Activated CD8-positive, alpha-beta T cell treated with anti-CD3 and anti-CD28 coated beads, Interleukin-2, amount 10 ng/mL, durations not matched to agents 7 days and 5 days (primary cell): Measurements from ENCODE around the gene TAAR8. TPM values are rescaled to one million over a fixed set of nuclear protein-coding genes. Genes with fewer than 3 reads are reported as not detected.
A peak's percentile ranks its signal among the peaks of the same experiment; 100 is the strongest.
"Not testable (repeated sequence)": the region's sequence is repeated elsewhere in the genome, so short reads cannot be mapped to it uniquely, and the experiment has no call there.

Source experiments
- ATAC-seq: fragments of 150-1000 bp; cut with Tn5 transposase; one replicate; pipeline ENCODE4 v1.10.0; 2021; ENCODE audit warnings: moderate library complexity
- CTCF ChIA-PET: fragments of 350-600 bp; sonication (Branson Sonifier 250); formaldehyde crosslinking; loops from one replicate; lab custom pipeline; 2021; ENCODE audit warnings: antibody characterized with exemption; lab: Charles Lee
- POLR2A ChIA-PET: fragments of 350-600 bp; sonication (Branson Sonifier 250); formaldehyde crosslinking; loops from one replicate; lab custom pipeline; 2021; ENCODE audit warnings: antibody characterized with exemption; lab: Charles Lee
- DNase-seq: peaks from one replicate; pipeline ENCODE4 v3.0.0-alpha.2; 2020
- H3K27ac Mint-ChIP-seq: one replicate; pipeline ENCODE4 v1.8.0; 2021; ENCODE audit warnings: mild to moderate bottlenecking, mixed read lengths
- H3K27me3 Mint-ChIP-seq: one replicate; pipeline ENCODE4 v1.8.0; 2021; ENCODE audit warnings: low read depth, mixed read lengths
- H3K36me3 Mint-ChIP-seq: one replicate; pipeline ENCODE4 v1.8.0; 2021; ENCODE audit warnings: low read depth, mixed read lengths
- H3K4me1 Mint-ChIP-seq: one replicate; pipeline ENCODE4 v1.8.0; 2021; ENCODE audit warnings: low read depth, mixed read lengths
- H3K4me3 Mint-ChIP-seq: one replicate; pipeline ENCODE4 v1.8.0; 2021; ENCODE audit warnings: mild to moderate bottlenecking, mixed read lengths
- H3K9me3 Mint-ChIP-seq: one replicate; pipeline ENCODE4 v1.8.0; 2022; ENCODE audit warnings: mixed read lengths; ENCODE audit not compliant: insufficient read depth
- total RNA-seq, 2 experiments: library from RNA; stranded (reverse); gene quantifications; one replicate each; pipeline ENCODE4 v1.2.3, GENCODE V29; 2021

TAAR8 gene
- total RNA-seq, 2 experiments from 2014 or later = not detected

GRCh38 chr6:132513831-132514545, 38.5 kb upstream of the TAAR8 start:
- H3K27me3 Mint-ChIP-seq = peaks cover 22% of the 10 kb centered on the region
- no peak overlapping the region for H3K27ac Mint-ChIP-seq
- CTCF ChIA-PET = interaction anchor here (1.6 to 1.7 kb wide), 3 partner anchors 16 to 30 kb away, joined by 7 to 13 read pairs (median 10); no protein-coding TSS in a partner anchor

GRCh38 chr6:132515386-132515785, 37.1 kb upstream of the TAAR8 start:
- Mint-ChIP-seq H3K27ac (no peak overlapping the region), H3K4me3 (no peak overlapping the region)
- POLR2A ChIA-PET = no interaction called here

More at GRCh38 chr6:132513831-132514545, 38.5 kb upstream of the TAAR8 start:
- no peaks in the 10 kb centered on the region for H3K36me3 Mint-ChIP-seq
- H3K4me1 Mint-ChIP-seq = peaks cover 25% of the 10 kb centered on the region
- peak overlapping the region; percentile 94 for H3K4me3 Mint-ChIP-seq
- ATAC-seq = no peak
- H3K9me3 Mint-ChIP-seq = no peaks in the 10 kb centered on the region
- no peak for DNase-seq
- POLR2A ChIA-PET = interaction anchor here (0.9 kb wide), 1 partner anchor 19 kb away, joined by 5 read pairs; no protein-coding TSS in a partner anchor

GRCh38 chr6:132520953-132521352, 31.5 kb upstream of the TAAR8 start:
- H3K27me3 Mint-ChIP-seq = peaks cover 48% of the 10 kb centered on the region
- H3K27ac Mint-ChIP-seq = no peak overlapping the region
- ChIA-PET POLR2A (no interaction called here), CTCF (interaction anchor here (1.9 kb wide), 1 partner anchor 241 kb away, joined by 7 read pairs; no protein-coding TSS in a partner anchor)
- no peak for ATAC-seq
- no peak for DNase-seq
- no peaks in the 10 kb centered on the region for H3K9me3 Mint-ChIP-seq
- no peak overlapping the region for H3K4me3 Mint-ChIP-seq
- no peaks in the 10 kb centered on the region for H3K36me3 Mint-ChIP-seq
- no peaks in the 10 kb centered on the region for H3K4me1 Mint-ChIP-seq

More at GRCh38 chr6:132515386-132515785, 37.1 kb upstream of the TAAR8 start:
- peaks cover 30% of the 10 kb centered on the region for H3K27me3 Mint-ChIP-seq
- no peaks in the 10 kb centered on the region for H3K36me3 Mint-ChIP-seq
- peaks cover 25% of the 10 kb centered on the region for H3K4me1 Mint-ChIP-seq
- no peaks in the 10 kb centered on the region for H3K9me3 Mint-ChIP-seq
- DNase-seq (no peak), ATAC-seq (no peak)
- CTCF ChIA-PET = interaction anchor here (1.4 to 2.3 kb wide), 2 partner anchors 9 to 235 kb away, joined by 4 to 8 read pairs; no protein-coding TSS in a partner anchor

- ATAC-seq = no peak
- Mint-ChIP-seq H3K27me3 (peaks cover 36% of the 10 kb centered on the region), H3K27ac (no peak overlapping the region), H3K9me3 (no peaks in the 10 kb centered on the region), H3K4me1 (no peaks in the 10 kb centered on the region), H3K36me3 (no peaks in the 10 kb centered on the region), H3K4me3 (no peak overlapping the region)
- CTCF ChIA-PET = interaction anchor here (1.4 to 2.0 kb wide), 2 partner anchors 10 to 245 kb away, joined by 4 read pairs; no protein-coding TSS in a partner anchor
- no peak for DNase-seq
- POLR2A ChIA-PET = no interaction called here
Measured at GRCh38 chr6:132524646-132525045, 27.8 kb upstream of the TAAR8 start.

- H3K27me3 Mint-ChIP-seq = peaks cover 33% of the 10 kb centered on the region
Measured at GRCh38 chr6:132525866-132526265, 26.6 kb upstream of the TAAR8 start.

GRCh38 chr6:132526461-132526860, 26.0 kb upstream of the TAAR8 start:
- Mint-ChIP-seq H3K36me3 (no peaks in the 10 kb centered on the region), H3K9me3 (no peaks in the 10 kb centered on the region), H3K27ac (no peak overlapping the region), H3K4me1 (peaks cover 2% of the 10 kb centered on the region), H3K4me3 (no peak overlapping the region), H3K27me3 (peaks cover 34% of the 10 kb centered on the region)
- ChIA-PET POLR2A (interaction anchor here (1.0 kb wide), 1 partner anchor 288 kb away, joined by 3 read pairs; the partner anchor contains the start of gene RPS12), CTCF (interaction anchor here (1.9 kb wide), 1 partner anchor 246 kb away, joined by 5 read pairs; no protein-coding TSS in a partner anchor)
- DNase-seq (no peak), ATAC-seq (no peak)

More at GRCh38 chr6:132525866-132526265, 26.6 kb upstream of the TAAR8 start:
- Mint-ChIP-seq H3K4me1 (peaks cover 2% of the 10 kb centered on the region), H3K9me3 (no peaks in the 10 kb centered on the region), H3K4me3 (no peak overlapping the region), H3K36me3 (no peaks in the 10 kb centered on the region), H3K27ac (no peak overlapping the region)
- POLR2A ChIA-PET = no interaction called here
- ATAC-seq = no peak
- CTCF ChIA-PET = interaction anchor here (1.4 to 2.0 kb wide), 3 partner anchors 11 to 305 kb away, joined by 3 to 5 read pairs (median 4); no protein-coding TSS in a partner anchor
- no peak for DNase-seq

GRCh38 chr6:132527791-132528190, 24.7 kb upstream of the TAAR8 start:
- CTCF ChIA-PET = interaction anchor here (1.1 to 2.3 kb wide), 4 partner anchors 10 to 286 kb away, joined by 3 to 9 read pairs (median 4); partner anchors contain the start of genes RPS12 and STX7
- POLR2A ChIA-PET = no interaction called here
- peaks cover 33% of the 10 kb centered on the region for H3K27me3 Mint-ChIP-seq
- ATAC-seq = no peak
- no peak overlapping the region for H3K4me3 Mint-ChIP-seq
- no peaks in the 10 kb centered on the region for H3K9me3 Mint-ChIP-seq
- no peaks in the 10 kb centered on the region for H3K36me3 Mint-ChIP-seq
- H3K4me1 Mint-ChIP-seq = peaks cover 2% of the 10 kb centered on the region
- DNase-seq = no peak
- H3K27ac Mint-ChIP-seq = no peak overlapping the region

- H3K27me3 Mint-ChIP-seq = peaks cover 23% of the 10 kb centered on the region
- ATAC-seq = peak; percentile 86
- ChIA-PET CTCF (interaction anchor here (0.6 to 2.6 kb wide), 15 partner anchors 11 to 287 kb away, joined by 3 to 10 read pairs (median 4); partner anchors contain the start of genes SLC18B1, STX7 and TAAR8), POLR2A (no interaction called here)
- H3K36me3 Mint-ChIP-seq = no peaks in the 10 kb centered on the region
- H3K27ac Mint-ChIP-seq = no peak overlapping the region
- no peak overlapping the region for H3K4me3 Mint-ChIP-seq
- H3K4me1 Mint-ChIP-seq = peaks cover 2% of the 10 kb centered on the region
- DNase-seq = peak; percentile 85
- no peaks in the 10 kb centered on the region for H3K9me3 Mint-ChIP-seq
Measured at GRCh38 chr6:132530293-132530974, 22.0 kb upstream of the TAAR8 start.

GRCh38 chr6:132534546-132534945, 17.9 kb upstream of the TAAR8 start:
- ATAC-seq, H3K4me1 Mint-ChIP-seq, H3K27ac Mint-ChIP-seq, DNase-seq, H3K9me3 Mint-ChIP-seq, POLR2A ChIA-PET, H3K4me3 Mint-ChIP-seq, CTCF ChIA-PET, H3K36me3 Mint-ChIP-seq: not testable (repeated sequence)
- peaks cover 26% of the 10 kb centered on the region for H3K27me3 Mint-ChIP-seq

- Mint-ChIP-seq H3K36me3 (no peaks in the 10 kb centered on the region), H3K4me3 (no peak overlapping the region), H3K9me3 (no peaks in the 10 kb centered on the region), H3K27me3 (peaks cover 26% of the 10 kb centered on the region), H3K4me1 (no peaks in the 10 kb centered on the region), H3K27ac (no peak overlapping the region)
- DNase-seq = no peak
- ChIA-PET POLR2A (no interaction called here), CTCF (no interaction called here)
- ATAC-seq = no peak
Measured at GRCh38 chr6:132537145-132537544, 15.3 kb upstream of the TAAR8 start.

- POLR2A ChIA-PET = no interaction called here
- H3K4me3 Mint-ChIP-seq = no peak within 1 kb of the TSS
- CTCF ChIA-PET = no interaction called here
- no peak for ATAC-seq
- H3K4me1 Mint-ChIP-seq = no peaks in the 10 kb centered on the region
- H3K9me3 Mint-ChIP-seq = no peaks in the 10 kb centered on the region
- peaks cover 28% of the 10 kb centered on the region for H3K27me3 Mint-ChIP-seq
- DNase-seq = no peak
- no peaks in the 10 kb centered on the region for H3K36me3 Mint-ChIP-seq
- H3K27ac Mint-ChIP-seq = no peak within 1 kb of the TSS
Measured at GRCh38 chr6:132537977-132538376, 14.5 kb upstream of the TAAR8 start, which contains the start of gene TAAR9. Gene TAAR9 (plus strand): TSS chr6:132538277. CDS start chr6:132538290, 13 bp downstream.
